Hematopoietic multipotent progenitor cell treated with erythropoietin and hydrocortisone succinate and interleukin-3 and kit ligand, for 8 days (in vitro differentiated cells): ENCODE results near the gene MRO.
"Not testable (repeated sequence)": the region's sequence is repeated elsewhere in the genome, so short reads cannot be mapped to it uniquely, and the experiment has no call there.

Experiments
- DNase-seq: peaks from one replicate; pipeline ENCODE4 v3.0.0-alpha.2; 2015

The MRO gene

GRCh38 chr18:50790948-50791347, 28.9 kb downstream of the MRO start:
- no peak for DNase-seq

DNA sequence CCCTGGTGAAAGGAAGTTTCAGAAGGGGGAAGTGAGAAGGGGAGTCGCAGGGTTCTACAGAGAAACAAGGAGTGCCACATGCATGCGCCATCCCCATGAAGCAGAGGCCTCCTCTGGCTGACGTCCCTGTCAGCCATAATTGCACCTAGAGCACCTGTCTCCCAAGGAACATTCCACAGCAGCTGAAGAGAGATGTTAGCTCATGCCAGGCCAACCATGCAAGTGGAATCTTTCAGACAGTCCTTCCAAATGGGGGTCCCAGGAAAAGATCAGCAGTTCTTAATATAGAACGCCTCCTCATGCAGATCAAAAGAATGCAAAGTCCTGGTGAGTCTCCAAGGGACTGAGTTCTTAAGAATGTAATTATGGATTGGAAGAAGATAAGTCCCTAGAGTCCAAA, 29.6 kb downstream of the MRO start:
- no peak for DNase-seq

DNA sequence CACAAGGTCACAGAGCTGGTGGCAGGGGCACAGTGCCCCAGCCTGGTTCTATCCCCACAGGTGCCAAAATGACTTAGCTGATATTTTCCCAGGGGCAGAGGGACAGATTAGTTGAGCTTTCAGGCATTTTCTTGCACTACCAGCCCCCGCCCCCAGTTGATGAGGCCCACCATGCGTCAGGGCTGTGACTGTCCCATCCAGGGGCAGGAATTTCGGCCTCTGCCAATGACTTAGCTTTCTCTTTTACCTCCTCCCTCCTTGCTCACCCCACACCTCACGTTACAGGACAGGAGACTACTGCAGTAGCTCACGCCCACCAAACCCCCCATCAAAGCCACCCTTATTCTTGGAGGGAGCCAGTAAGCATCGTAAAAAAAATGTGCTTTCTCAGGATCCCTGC, 31.5 kb downstream of the MRO start:
- no peak for DNase-seq

GRCh38 chr18:50786864-50787263, 33.0 kb downstream of the MRO start:
- no peak for DNase-seq

DNA sequence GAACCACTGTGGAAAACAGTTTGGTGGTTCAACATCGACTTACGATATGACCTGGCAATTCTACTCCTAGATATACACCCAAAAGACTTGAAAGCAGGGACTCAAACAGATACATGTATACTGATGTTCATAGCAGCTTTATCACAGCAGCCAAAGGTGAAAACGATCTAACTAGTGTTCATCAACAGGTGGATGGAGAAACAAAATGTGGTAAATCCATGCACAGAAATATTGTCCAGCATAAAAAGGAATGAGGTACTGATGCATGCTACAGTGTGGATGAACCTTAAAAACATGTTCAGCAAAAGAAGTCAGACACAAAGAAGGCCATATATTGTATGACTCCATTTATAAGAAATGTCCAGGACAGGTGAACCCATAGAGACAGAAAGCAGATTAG, 36.3 kb downstream of the MRO start:
- DNase-seq: no peak

DNA sequence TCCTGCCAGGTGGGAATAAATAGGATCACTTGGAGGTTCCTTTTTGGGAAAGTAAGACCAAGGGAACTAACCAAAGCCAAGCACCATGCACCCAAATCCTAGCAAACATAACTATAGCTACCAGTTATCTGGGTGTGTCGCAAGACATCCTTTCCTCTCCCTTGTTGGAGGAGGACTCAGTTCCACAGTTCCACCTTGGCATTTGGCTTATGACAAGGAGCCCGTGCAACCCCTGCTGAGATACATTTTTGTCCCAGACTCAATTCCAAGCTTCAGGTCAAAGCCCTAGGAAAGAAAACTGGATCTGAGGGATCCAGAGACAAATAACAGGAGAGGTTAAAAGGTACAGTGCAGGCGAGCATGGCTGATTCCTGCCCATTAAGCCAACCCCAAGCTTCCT, 40.8 kb downstream of the MRO start:
- DNase-seq: not testable (repeated sequence)

GRCh38 chr18:50776383-50776782, 43.4 kb downstream of the MRO start:
- DNase-seq: no peak

DNA sequence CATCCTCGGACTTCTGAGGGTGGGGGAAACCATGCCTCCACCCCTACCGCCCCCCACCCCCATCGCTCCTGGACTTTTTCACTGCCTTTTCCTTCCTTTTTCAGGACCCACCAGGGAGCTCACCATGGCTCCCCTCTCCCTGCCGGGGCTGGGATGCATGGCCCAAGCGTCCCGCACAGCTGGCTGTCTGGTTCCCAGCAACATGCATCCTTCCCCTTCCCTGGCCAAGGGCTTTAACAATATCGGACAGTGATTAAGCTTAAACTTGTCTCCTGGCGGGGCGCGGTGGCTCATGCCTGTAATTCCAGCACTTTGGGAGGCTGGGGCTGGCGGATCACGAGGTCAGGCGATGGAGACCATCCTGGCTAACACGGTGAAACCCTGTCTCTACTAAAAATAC, 44.1 kb downstream of the MRO start:
- no peak for DNase-seq

DNA sequence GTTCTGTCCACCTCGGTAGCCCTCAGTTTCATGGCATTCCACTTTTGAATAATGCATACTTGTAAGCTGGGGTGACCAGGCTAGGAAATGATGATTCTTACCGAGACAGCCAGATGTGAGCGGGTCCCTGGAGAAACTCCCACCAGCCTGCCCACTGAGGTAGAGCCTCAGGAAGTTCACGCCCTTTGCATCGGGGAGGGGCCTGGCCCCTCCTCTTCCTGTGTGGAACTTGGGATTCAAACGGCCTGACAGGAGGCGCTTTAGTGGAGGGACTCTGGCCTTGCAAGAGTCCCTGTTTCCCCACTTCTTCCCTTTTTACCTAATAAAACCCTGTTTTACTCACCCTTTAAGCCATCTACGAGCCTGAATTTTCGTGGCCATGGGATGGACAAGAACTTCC, 44.6 kb downstream of the MRO start:
- DNase-seq: no peak

- DNase-seq: no peak
Measured at GRCh38 chr18:50769463-50769862, 50.4 kb downstream of the MRO start.

- no peak for DNase-seq
Measured at GRCh38 chr18:50757358-50757757, 62.5 kb downstream of the MRO start.

GRCh38 chr18:50754297-50754696, 65.5 kb downstream of the MRO start:
- DNase-seq: no peak

DNA sequence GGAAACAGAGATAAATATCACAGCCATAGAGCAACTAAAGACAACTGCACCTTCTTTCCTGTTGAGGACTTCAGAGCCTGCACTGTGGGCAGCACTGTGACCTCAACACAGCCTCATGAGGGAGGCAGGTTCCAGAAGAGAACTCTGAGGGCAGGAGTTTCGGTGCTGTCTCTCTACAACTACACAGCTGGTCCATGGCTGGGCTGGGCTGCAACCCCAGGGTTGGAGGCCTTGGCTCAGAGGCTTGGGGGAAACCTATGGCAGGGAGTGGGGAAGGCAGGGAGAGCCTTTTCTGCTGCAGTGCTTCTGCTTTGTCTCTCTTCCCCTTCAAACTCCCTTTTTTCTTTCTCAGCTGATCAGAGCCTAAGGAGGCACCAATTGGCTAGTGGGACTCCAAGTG, 66.5 kb downstream of the MRO start:
- no peak for DNase-seq

GRCh38 chr18:50751947-50752346, 67.9 kb downstream of the MRO start:
- no peak for DNase-seq

DNA sequence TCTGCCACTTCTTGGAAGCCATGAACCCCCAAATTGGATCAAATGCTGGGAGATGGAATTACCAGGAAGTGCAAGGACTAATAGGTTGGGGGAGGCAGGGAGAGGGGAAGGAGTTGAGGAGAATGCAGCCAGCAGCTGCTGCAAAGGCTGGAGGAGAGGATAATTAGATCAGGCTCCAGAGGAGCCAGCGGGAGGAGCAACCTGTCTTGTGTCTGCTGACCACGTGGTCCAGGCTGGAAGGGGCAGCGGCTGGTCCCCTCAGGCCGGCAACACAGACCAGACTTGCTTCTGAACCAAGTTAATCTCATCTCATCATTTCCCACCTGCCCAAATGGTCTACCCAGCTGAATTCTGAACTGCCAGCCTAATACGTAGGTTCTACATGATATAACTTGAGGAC, 68.3 kb downstream of the MRO start:
- no peak for DNase-seq

DNA sequence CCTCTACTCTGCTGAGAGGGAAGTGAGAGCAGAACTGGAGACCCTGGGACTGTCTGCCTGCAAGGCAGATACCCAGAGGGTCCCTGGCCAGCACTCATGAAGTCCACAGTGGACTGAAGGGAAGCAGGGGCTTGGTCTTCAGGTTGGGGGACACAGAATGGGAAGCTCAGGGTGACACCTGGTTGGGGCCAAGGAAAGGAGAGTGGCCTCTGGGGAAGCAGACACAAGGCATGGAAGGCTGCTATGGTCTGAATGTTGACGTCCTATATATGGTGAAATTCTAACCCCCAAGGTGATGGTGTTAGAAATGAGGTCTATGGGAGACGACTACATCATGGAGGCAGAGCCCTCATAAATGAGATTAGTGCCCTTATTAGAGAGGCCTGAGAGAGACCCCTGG, 69.3 kb downstream of the MRO start:
- DNase-seq: no peak

GRCh38 chr18:50749945-50750344, 69.9 kb downstream of the MRO start:
- no peak for DNase-seq

- DNase-seq: no peak
Measured at GRCh38 chr18:50749421-50749820, 70.4 kb downstream of the MRO start.

DNA sequence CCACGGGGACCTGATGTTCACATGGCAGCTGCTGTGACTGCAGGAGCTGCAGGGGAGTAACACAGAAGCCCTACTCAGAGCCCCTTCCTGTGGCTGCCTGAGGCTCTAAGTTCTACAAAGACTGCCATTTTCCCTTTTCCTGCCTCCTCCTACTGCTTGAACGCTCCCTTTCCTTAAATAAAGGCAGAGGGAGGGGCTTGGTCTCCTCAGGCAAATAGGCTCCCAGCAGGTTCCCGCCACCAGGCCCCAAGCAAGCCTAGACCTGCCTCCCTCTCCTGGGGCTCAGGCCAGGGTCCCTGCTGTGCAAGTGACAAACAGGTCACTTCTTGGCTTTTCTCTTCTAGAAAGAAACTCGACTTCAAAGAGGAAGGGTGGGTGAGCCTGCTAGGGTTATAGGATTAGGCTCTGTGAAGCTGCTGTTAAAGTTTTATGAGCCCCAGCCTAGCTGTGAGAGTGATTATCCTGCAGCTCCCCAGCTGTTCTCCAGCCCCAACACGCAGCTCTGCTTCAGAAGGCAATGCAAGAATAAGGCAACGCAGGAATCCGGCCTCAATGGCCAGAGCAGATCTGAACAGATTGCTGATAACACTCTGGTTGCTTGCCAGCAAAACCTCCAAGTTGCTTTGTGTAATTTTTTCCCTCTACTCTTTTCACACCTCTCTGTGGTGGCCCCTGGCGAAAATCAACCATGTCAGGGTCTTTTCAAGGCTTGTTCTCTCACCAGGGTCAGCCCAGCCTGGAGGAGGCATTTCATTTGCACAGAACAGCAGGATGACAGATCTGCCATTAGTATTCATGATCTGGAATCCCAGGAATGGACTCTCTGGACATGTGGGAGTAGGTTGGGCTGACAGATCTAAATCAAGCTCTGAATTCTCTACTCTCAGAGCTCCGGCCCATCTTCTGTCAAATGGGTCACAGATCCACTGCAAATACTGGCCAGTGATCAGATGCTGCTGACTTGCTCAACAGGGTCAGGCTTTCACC, 71.3 kb downstream of the MRO start:
- DNase-seq: no peak

DNA sequence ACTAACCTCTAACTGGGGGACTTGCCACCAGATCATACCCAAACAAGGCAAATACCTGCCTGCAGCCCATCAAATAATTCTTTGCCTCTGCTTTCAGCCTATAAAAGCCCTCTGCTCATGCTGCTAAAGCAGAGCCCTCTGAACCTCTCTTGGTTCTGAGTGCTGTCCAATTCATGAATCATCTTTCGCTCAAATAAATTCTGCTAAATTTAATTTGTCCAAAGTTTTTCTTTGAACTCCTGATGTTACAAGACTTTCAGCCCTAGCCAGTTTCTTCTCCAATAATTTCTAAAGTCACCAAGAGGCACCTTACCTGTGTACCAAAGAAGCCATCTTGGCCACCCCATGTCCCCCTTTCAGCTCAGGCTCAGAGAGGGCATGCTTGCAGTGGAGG, 72.0 kb downstream of the MRO start:
- no peak for DNase-seq

DNA sequence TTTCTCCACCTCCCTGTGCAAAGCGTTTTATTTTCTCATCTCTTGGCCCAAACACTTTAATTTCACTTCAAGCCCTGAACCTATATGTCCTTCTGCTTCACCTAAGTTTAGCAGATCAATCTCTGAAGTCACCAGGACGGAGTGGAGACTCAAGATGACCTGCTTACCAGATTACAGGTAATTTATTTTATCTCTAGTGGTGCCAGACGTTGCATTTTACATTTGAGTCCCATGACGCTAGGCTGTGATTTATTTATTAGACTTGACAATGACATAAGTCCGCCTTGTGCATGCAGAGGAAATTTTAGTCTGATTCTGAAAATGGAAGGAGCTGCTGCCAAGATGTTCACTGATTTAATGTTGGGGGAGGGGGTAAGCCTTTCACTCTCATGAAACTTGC, 73.9 kb downstream of the MRO start:
- no peak for DNase-seq
